Measurements from ENCODE around the gene PPP1R1C. TPM values are rescaled to one million over a fixed set of nuclear protein-coding genes. Genes with fewer than 3 reads are reported as not detected.

Gene PPP1R1C
- total RNA-seq, 1 donor from 2014 or later, result 0.51 TPM

DNA sequence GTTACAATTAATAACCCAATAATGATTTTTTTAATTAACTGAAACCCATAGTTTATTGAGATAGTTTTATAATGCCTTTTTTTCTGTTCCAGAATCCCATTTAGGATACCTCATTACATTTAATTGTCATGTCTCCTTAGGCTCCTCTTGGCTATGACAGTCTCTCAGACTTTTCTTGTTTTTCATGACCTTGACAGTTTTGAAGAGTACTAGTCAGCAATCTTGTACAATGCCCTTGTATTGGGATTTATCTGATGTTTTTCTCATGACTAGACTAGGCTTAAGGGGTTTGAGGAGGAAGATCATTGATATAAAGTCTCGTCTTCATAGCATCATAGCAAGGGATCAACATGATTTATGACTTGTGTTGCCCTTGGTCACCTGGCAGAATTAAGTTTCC is 72.4 kb downstream of the PPP1R1C start:
- no peak for DNase-seq (ENCODE audit: low read depth)

DNA sequence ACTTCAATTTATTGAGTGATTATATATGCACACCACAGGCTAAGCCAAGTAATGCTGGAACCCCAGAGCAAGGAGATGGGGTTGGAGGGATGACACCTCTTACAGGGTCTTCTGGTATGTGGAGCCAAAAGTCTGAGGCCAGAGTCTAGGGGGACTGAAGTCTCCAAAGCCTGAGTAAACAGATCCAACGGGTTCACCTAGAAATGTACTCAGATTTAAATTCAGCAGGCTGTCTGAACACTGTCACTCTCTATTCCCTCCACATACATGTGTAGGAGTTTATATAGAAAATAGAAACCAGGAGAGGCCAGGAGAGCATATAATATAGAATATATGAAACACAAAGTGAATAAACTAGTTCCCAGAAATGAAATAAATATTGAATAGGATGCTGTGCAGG is 76.1 kb downstream of the PPP1R1C start:
- DNase-seq (ENCODE audit: low read depth), result no peak

DNA sequence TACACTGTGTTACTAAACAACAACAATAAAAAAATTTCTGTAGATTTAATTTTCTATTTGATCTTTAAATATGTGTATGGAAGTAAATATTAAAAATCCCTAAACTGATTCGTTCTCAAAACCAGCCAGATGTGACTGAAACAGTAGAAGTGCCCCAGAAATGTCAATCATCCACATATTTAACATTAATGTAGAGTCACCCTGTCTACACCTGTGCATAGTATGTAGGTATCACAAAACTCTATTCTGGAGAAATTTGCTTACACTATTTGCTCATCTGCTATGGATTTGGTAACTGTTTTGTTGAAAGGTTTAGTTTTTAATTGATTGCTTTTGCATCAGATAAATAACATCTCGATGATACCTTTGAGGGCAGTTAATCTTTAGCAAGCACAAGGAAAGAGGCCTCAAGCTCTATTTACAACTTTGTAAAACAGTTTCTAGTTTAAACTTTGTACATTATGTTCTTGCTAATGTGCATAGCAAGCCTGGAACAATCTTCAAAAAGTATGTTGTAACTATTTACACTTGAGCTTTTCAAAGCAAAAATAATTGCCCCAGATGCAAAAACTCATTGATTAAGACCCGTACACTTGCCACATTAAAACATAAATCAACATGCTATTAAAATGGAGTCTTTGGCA is 76.8 kb downstream of the PPP1R1C start:
- DNase-seq (ENCODE audit: low read depth), result no peak

DNA sequence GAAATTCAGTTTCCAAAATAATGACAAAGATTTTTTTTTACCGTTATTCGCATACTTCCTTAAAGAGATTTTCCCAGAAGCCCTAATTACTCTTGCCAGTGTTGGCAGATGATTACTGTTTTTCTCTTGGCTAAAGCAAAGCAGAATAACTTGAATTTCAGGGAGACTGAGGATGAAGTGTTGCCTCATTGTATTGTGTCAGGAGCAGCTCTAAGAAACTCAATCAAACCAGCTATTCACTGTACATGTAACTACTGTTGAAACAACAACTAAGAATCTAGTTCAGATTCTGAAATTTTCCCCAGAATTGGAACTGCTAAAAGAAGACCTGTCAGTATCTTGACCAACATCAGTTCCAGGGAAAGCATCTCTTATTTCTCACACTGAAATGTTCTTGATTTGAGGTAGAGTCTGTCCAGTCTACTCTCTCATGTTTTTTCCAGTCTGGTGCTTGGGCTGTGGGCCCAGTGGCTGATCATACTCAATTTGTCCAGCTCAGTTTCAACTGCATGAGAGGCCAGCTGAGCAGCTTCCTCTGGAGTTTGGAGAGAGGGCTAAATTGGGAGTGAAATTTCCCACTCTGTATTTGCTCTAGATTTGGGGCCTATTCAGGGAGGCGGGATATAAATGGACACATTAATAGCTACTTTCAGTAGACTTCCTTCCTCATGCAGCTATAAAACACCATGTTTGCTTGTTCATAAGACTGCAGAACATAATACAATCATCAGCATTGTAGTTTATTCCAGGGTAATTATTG is 78.5 kb downstream of the PPP1R1C start:
- no peak for DNase-seq (ENCODE audit: low read depth)

DNA sequence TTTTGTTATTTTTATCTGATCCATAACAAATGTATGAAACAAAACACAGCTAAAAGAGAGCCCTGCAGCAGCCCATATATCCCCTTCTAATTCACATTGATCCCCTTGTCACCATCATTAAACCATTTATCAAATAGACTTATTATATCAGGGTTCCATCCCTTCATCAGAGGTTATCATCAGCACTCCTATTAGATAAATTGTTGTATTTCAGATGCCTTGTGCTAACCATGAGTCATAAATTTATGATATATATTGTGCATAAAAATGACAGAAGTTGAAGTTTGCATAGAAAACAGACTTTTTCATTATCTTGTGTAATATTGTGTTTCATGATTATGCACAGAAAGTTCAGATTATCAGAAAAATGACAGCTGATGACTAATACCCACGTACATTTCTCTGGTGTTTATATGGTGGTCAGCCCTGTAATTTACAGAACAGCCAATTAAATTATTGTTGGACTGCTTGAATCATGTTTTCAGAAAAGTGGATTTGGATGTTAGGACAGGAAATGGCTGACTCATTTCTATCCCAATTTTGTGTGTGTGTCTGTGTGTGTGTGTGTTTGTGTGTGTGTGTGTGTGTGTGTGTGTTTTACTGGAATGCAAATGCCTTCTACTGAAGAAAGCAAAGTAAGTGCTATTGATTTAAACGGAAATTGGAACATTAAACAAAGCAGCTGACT is 80.9 kb downstream of the PPP1R1C start:
- DNase-seq (ENCODE audit: low read depth), result peak; percentile 43

DNA sequence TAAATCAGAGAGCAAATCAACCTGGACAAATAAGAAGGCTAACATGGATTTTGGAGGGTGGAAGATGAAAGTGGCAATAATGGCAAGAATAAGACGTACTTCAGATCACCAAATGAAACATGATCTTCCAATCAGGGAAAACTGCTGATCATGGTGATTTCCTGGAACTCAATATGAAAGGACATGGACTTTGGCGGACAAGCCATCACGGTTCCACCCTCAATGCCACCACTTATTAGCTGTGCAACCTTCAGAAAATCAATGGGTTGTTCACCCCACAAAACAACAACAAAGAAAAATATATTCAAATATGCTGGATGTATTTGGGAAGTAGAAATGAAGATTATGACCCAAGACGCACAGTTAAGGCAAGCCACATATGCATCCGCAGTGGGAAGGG is 81.7 kb downstream of the PPP1R1C start:
- DNase-seq (ENCODE audit: low read depth), result no peak

DNA sequence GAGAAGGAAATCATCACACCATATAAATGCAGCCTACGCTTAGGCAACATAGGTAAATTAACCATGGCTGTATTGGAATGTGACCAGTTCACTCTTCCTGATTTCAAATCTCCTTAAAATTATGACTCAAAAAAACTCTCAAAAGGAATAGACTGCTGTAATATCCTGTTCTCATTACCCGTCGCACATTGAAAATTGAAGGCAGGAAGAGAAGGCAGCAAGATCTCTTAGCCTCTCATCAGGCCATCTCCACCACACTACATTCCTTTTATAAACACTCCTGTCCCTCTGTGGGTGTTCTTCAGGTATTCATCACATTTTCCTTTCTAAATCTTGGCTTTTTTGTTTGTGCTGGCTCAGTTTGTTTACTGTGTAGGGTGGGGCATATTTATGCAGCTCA is 83.2 kb downstream of the PPP1R1C start:
- DNase-seq (ENCODE audit: low read depth), result no peak

DNA sequence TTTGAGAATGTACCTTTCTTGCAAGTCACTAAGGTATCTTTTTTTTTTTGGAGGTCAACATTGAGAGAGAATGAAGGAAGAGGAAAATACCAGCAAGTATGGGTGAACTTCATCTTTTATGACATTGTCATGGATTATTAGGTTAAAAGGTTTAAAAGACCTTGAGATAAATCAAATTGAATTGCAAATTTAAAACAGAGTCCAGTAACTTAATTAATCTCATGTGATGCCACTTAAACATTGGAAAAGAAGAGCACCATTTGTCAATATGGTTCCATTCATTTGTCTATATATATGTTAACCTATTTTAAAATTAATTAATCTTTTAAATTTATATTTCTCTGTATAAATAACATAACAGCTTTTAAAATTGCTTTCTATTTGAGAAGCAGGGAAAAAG is 83.8 kb downstream of the PPP1R1C start:
- DNase-seq (ENCODE audit: low read depth), result no peak

DNA sequence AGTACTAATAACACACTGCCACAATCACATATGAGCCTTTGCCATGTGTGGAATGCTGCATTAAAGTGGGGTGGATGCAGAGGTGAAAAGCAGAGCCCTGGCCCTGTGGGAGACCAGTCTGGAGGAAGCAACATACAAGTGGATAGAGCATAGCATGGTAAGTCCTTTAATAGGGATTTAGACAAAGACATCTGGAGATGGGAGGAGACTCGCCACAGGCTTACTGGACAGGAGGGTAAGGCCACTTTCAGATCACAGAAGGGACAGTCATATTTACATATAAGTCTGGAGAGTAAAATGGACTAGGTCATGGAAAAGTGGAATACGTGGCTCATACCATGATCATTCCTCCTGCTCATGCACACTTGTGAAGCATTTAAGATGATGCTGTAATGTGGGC is 84.3 kb downstream of the PPP1R1C start:
- no peak for DNase-seq (ENCODE audit: low read depth)

DNA sequence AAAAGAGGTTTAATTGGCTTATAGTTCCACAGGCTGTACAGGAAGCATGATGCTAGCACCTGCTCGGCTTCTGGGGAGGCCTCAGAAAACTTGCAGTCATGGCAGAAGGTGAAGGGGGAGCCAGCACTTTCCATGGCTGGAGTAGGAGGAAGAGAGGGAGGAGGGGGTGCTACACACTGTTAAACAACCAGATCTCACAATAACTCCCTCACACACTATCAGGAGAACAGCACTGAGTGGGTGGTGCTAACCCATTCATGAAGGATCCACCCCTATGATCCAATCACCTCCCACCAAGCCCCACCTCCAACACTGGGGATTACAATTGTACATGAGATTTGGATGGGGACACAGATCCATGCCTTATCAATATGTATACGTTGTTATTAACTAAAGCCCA is 85.1 kb downstream of the PPP1R1C start:
- DNase-seq (ENCODE audit: low read depth), result no peak

DNA sequence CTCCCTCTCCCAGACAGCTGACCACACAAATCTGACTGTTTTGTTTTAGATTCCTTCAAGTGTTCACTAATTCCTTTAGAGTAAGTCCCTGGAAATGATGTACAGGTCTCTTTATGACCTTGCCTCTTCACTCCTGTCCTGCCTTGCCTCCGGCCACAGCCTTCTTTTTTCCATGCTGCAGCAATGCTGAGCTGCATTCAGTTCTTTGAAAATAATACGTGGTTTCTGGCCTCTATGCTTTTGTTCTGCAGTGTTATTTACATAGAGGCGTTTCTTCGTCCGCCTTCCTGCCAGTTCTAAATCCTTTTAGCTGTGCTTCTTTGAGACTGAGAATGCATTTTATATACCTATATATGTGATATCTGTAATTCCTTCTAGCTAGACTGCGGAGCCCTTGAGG is 87.2 kb downstream of the PPP1R1C start:
- no peak for DNase-seq (ENCODE audit: low read depth)

DNA sequence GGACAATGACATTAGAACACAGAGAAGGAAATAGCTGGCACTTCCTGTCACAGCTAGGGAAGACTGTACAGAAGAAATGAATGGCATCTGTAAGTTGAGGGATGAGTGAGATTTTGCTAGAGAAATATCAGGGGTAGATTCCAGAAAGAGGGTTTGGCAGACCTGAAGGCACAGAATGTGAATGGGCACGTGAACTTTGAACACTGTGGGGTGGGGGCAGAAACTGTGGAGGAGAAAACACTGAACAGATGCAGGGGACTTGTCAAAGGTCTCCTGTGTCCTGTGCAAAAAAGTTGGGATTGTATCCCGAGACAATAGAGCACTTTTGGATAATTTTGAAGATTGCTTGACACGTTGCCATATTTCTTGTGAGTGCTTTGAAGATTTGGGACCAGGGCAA is 88.0 kb downstream of the PPP1R1C start:
- no peak for DNase-seq (ENCODE audit: low read depth)

DNA sequence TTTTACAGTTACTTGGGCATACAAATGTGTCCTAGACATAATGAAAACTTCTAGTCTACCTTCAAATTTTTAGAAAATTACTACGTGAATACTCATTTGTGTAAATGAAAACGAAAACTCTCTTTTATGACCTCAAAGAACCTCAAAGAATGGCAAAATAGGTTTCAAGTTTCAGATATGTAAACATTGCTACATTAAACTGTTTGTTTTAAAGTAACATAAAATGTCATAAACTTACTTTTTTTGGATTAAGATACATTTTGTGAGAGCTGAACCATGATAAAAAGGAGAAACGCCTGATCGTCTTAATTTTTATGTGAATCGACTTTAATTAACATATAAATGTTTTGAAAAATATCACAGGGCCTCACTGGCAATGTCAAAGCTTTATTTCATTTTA is 91.4 kb downstream of the PPP1R1C start:
- no peak for DNase-seq (ENCODE audit: low read depth)

DNA sequence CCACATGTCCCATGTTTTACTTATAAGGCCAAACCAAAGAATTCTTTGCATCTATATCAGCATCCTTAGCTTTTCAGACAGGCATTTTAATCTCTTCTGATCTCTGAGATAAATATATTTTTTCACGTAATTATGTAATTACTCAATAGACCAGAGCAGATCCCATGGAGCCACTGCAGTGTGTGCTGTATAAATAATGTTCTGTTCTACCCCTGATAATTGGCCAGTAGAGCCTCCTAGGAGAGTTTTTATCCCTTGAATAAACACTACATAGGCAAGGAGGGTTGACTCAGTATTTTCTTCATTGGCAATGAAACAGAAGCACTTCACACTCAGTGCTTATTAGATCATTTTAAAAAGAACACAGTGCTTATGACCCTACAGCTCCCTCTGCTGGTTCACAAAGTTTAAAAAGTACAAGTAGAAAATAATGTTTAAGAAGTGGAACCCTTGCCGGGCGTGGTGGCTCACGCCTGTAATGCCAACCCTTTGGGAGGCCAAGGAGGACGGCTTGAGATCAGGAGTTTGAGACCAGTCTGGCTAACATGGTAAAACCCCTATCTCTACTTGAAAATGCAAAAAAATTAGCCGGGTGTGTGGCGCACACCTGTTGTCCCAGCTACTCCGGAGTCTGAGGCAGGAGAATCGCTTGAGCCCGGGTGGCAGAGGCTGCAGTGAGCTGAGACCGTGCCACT is 91.9 kb downstream of the PPP1R1C start:
- DNase-seq (ENCODE audit: low read depth), result peak; percentile 89

DNA sequence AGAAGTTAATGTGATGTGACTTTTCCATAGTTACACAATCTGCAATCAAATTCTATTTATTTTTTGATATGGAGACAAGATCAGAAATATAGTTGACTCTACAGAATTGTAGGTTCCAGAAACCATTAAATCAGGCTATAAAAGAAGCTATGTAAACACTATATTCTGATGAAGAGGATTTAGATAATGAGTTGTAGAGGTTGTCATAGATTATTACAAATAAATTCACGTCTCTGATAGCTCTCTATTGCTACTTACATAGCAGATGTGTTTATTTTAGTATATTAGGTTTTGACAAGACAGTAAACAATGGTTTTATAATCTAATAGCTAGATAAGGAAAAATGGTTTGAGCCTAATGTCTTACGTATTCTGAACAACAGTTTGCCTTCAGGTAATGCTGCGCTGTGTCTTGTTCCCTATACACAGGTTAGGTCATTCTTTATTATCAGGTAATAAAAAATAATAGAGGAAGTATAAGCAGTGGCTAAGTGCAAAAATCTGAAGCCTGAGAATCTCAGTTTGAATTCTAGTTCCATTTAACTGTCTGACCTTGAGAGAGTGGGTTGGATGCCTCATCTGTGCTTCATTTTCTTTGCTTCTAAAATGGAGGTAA is 93.4 kb downstream of the PPP1R1C start:
- DNase-seq (ENCODE audit: low read depth), result no peak

DNA sequence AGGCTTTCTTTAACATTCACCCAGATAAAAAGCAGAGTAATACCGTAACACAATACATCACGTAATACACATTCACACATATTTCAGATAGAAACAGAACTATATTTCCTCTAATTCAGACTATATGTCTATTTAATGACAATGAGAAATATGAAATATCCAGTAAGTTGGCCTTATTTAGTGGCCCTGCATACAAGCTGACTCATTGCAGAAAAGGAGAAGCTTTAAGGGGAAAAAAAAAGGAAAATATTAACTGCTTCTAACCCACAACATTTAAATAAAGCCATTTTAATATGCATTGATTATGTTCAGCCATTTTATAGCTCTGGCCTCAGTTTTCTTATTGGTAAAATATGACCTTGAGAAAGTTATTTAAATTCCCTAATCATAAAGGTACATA is 94.8 kb downstream of the PPP1R1C start:
- no peak for DNase-seq (ENCODE audit: low read depth)

DNA sequence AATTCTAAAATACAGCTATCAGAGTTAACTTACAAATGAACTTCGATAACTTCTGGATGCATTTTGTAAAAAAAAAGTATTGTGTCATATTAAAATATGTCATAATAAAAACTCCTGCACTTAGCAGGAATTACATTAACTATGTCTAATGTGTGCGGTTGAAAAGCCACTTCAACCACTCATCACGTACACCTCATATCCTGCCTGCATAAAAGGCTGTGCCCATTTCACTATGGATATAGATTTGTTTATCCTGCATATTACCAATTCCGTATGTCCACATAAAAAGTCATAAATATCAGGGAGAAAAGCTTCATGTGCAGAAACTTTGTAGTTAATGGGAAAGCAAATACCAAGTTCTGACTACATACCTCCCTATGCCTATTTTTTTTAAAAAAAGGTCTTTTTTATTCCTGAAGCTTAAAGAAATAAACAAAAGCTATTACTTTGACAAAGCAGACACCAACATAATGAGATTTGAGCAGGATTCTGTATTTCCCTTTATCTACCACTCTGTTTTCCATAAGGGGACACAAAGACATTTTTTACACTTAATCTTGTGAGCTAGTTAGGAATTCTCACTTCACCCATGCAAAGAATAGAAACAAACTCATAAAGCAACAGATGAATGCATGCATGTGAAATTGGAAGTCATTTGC is 96.1 kb downstream of the PPP1R1C start:
- DNase-seq (ENCODE audit: low read depth), result no peak

DNA sequence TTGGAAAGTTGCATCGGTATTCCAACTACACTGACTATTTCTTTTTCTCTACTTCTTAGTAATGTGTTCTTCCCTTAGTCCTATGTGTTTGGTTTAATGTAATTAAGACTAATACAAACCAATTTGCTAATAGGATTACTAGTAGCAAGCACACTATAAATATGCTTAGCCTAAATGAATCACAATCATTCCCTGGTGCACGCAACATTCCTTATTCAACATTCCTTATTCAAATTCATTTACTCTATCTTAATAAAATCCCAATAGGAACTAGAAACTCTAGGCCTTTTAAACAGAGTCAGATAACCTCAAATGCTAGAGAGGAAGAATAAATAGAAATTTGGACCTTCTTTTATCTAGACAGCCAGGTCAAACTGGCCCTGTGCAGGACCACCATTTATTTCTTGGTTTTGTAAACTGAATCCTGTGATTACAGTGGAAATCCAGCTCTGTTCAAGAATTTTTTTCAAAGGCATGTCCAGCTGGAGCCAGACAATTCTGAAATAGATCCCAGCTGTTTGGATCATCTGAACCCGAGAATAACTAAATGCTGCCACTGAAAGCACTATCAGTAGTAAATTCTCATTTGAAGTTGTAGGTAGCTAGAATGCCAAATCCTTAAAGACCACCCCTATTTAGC is 103.1 kb downstream of the PPP1R1C start:
- peak; percentile 49 for DNase-seq (ENCODE audit: low read depth)

DNA sequence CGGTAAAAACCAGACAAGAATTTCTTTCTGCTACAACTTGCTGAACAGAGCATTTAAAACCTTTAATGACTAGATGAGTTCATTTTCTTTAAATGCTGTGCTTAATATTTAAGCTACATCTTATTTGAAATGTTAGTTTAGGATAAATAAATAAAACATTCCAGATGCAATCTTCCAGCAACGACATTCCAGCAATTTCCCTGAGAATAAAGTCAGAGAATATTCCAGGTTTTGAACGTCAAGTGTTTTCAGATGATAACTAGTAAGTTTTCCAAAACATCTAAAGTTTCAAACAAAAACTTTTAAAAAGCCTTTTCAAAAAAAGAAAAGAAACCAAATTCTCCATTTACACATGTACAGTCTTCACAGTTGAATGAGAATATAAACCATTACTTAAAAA is 104.8 kb downstream of the PPP1R1C start:
- no peak for DNase-seq (ENCODE audit: low read depth)

DNA sequence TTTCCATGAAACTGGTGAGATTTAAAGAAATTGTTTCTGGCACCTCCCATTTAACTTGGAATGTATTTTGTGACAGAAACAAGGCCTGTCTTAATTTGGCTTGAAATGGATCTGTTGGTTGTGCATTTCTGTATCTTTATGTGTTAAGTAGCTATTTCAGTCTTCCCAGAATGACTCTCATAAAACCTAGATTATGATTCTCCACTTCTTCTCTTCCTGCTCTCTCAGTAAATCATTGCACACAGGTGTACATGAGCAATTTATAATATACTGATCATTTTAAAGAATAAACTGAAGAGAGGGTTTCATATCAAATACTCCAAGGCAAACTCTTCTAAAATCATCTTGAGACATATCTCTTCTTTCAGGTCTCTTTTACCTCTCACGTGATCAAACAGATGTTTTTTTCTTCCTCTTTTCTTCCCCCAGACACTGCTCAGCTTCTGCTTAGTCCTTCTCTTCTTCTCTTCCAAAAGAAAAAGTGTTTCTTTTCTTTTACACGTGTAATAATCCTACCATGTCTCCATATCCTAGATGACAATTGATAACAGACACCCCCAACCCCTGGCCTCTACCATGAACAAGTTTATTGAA is 112.0 kb downstream of the PPP1R1C start:
- no peak for DNase-seq (ENCODE audit: low read depth)

All from myocyte (in vitro differentiated cells).